HG03045 (cell line): ENCODE data around the gene CHPF.

ENCODE experiments used
- ATAC-seq: cut with Tn5 transposase; IDR thresholded peaks from one replicate; pipeline ENCODE4 v1.9.1; 2021; ENCODE audit warnings: mild to moderate bottlenecking, moderate library complexity; ENCODE audit not compliant: unreplicated experiment

The CHPF gene

DNA sequence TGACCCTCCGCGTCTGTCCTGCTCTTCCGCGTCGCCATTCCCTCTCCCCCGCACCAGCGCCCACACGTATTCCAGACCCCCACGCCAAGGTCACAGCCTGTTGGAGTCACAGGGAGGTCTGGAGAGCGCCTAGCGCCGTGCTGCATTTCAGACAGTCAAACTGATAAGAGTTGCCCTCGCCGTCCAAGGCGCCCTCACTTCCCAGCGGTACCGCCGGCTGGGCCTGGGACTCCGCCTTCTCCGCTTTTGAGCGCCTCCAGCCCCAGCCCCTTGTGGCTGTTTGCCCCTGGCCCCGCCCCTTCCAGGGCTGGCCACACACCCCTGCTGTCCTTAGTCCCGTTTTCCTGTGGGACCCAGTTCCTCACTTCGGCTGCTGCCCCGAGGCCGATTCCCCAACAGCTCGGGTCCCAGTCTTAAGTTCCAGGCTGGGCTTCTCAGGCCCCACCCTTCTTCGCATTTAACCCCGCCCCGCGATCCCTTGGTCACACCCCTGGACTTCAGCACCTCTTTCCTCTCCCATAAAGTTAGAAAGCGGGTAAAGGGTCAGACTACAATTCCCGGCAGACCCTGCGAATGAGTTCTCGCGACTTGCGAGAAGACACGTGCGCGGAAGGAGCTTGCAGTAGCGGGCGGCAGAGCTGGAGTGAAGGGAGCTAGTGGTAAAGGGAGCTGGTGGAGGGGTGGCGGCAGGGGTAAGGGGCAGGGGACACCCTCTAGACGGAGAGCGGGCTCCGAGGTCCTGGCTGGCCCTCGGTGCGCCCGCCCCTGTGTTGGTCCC, 45.1 kb downstream of the CHPF start, which contains the start of gene GMPPA:
Gene GMPPA (plus strand): TSS at position 612 of the 778 bp plus-strand sequence. CDS start 1,085 bp downstream, outside the sequence.
- ATAC-seq = peak; percentile 91

DNA sequence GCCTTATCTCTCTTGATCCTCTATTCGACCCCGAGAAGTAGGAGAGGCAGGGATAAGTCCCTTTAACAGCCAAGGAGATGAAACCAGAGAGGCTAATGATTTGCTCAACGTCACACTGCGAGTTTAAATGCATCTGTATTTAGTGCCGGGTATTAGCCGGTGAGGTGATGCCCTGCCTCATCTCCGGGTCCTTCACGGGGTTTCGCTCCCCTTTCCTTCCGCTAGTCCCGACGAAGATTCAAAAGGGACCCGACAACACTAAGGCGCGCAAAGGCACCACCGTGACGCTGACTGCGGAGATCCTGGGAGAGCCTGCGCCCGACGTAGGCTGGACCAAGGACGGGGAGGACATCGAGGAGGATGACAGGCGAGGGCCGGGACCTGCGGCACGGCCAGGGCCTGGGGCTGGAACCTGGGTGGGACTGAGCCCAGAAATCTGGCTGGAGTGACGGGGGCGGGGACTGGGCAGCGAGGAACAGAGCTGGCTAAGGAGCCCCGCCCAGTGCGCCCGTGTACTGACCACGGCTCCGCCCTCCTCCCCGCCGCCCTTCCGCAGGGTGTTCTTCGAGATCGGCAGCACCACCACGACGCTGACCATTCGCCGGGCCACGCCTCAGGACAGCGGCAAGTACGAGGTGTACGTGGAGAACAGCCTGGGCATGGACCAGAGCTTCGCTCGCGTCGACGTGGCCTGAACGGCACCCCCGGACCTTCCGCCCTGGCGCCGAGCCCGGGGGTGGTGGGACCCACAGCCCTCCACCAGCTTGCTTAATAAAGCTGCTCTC, 45.9 kb downstream of the CHPF start:
- peak; percentile 29 for ATAC-seq

- ATAC-seq = no peak
These were observed 46.6 kb downstream of the CHPF start for GRCh38 chr2:219496825-219497494.

DNA sequence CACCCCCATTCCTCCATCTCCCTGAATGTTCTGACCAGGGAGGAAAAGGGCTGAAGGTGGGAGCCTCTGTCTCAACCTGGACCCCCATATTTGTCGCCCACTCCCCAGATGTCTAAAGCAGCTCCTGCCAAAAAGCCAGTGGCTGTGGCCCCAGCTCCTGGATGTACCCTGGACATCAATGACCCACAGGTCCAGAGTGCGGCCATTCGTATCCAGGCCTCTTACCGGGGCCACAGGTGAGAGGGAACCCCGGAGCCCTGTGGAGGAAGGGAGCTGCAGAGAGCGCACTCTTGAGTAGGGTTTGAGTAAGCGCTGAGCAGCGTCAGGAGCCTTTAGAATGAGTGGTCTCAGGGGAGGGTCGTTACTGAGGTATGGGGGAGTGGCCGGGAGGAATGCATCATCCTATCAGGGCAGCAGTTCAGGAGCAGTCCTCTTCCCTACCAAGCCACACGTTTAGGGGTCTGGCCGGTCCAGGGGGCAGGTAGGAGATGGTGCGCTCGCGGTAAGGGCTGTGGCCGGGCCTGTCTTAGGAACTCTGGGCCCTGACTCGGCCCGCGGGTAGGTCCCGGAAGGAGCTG, 47.3 kb downstream of the CHPF start:
- ATAC-seq = no peak

DNA sequence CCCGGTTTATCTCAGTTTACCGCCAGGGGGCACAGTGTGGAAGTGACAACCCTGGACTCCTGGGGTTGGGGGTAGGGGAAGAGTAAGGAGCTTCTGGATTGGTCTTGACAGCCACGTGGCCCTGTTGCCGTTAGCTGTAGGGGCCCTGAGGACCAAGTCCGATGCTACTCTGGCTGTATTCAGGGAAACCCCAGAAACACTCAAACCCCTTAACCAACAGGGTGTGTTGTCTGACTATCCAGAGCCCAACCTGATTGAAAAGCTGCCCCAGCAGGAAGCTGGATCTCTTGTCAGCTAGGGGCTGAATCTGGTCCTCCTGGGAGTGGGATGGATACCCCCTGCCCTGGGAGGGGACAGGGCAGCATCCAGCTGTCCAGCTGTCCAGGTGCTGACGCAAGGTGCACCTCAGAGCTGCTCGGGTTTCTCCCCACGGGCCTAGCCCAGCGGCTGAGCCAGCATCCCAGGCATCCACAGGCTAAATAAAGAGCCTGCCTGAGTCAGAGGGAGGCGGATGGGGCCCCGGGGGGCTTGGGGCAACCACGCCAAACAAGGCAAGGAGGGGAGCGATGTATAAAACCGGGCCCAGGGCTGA, 48.0 kb downstream of the CHPF start:
- ATAC-seq = no peak

DNA sequence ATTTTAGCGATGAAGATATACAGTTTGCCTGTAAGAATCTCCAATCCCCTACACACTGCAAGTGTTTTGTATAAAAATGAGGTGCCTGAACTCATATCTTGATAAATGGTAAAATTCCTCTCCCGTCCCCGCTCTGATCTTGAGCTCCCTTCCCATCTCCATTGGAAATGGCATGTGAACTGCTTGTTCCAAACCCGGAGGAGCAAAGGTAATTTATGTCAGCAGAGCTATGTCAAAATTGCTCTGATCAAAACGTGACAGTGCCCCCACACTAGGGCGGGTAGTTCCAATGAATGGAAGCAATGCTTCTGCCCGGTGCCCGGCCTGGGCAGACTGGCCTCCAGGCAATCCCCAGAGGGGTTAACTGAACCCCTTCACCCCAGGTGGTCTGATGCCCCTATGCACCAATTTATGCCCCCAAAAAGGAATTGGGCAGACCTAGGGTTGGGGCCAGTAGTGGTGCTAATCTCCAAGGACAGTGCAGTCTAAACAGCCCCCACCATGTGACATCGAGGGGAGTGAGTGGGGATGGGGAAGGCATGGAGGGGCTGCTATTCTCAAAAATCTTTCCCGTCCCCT, 48.6 kb downstream of the CHPF start:
- ATAC-seq = no peak

DNA sequence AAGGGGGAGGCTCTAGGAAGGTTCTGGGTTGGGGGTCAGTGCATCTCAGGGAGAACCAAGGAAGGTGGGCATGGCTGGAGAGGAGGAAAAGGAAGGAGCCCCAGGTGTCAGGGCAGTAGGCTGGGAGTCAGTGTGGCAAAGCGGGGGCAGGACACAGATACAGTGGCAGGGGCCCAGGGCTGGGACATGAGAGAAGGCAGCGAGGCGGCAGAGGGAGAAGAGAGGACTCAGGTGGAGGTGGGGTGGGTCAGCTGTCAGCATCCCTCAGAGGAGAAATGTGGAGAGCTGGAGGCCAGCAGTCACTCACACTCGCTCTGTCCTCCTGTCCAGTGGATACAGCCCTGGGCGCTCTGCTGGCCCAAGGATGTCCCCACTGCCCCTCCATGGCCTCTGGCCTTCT, 50.5 kb downstream of the CHPF start:
- ATAC-seq = no peak

- ATAC-seq = no peak
These were observed 51.0 kb downstream of the CHPF start for GRCh38 chr2:219492575-219492974.

GRCh38 chr2:219491278-219491963, 52.2 kb downstream of the CHPF start:
- no peak for ATAC-seq

GRCh38 chr2:219490600-219491130, 52.9 kb downstream of the CHPF start:
- ATAC-seq = no peak

GRCh38 chr2:219490186-219490585, 53.4 kb downstream of the CHPF start:
- no peak for ATAC-seq

GRCh38 chr2:219489315-219489714, 54.3 kb downstream of the CHPF start:
- ATAC-seq = no peak
